Trophoblast cell (in vitro differentiated cells and primary cell): ENCODE measurements around the gene NFKBIL1.
A peak's percentile ranks its signal among the peaks of the same experiment; 100 is the strongest.

ENCODE experiments used
- DNase-seq, 2 donors: peaks; one replicate each; pipeline ENCODE4 v3.0.0-alpha.2; 2016
- H2AFZ ChIP-seq: 2 replicates; pipeline ENCODE4 v1.6.1; 2013; ENCODE audit warnings: low read length, moderate library complexity, mild to moderate bottlenecking; ENCODE audit not compliant: insufficient read depth, poor library complexity
- H2AK5ac ChIP-seq: 2 replicates; pipeline ENCODE4 v1.6.1; 2013; ENCODE audit warnings: mild to moderate bottlenecking, low read length
- H2BK120ac ChIP-seq: 2 replicates; pipeline ENCODE4 v1.6.1; 2013; ENCODE audit warnings: low read length, mild to moderate bottlenecking, moderate library complexity; ENCODE audit not compliant: insufficient read depth, poor library complexity
- H2BK12ac ChIP-seq: 2 replicates; pipeline ENCODE4 v1.6.1; 2013; ENCODE audit warnings: mild to moderate bottlenecking, low read length, moderate library complexity
- H2BK5ac ChIP-seq: 2 replicates; pipeline ENCODE4 v1.6.1; 2013; ENCODE audit warnings: low read length, low read depth, moderate library complexity, mild to moderate bottlenecking; ENCODE audit not compliant: poor library complexity
- H3K14ac ChIP-seq: 2 replicates; pipeline ENCODE4 v1.6.1; 2013; ENCODE audit warnings: mild to moderate bottlenecking, low read length
- H3K18ac ChIP-seq: 2 replicates; pipeline ENCODE4 v1.6.1; 2013; ENCODE audit warnings: mild to moderate bottlenecking, low read length
- H3K23ac ChIP-seq: 2 replicates; pipeline ENCODE4 v1.6.1; 2013; ENCODE audit warnings: low read length
- H3K27ac ChIP-seq: 2 replicates; pipeline ENCODE4 v1.5.1; 2013; ENCODE audit warnings: low read depth, mild to moderate bottlenecking, inconsistent platforms, low read length, moderate library complexity
- H3K27me3 ChIP-seq: 2 replicates; pipeline ENCODE4 v1.6.1; 2013; ENCODE audit warnings: inconsistent platforms, mild to moderate bottlenecking, low read length, moderate library complexity; ENCODE audit not compliant: insufficient read depth
- H3K36me3 ChIP-seq, 2 experiments: 1 replicate in 1 of 2; 2 replicates in 1 of 2; pipeline ENCODE4 v1.6.1; 2013; ENCODE audit warnings: low read length in 2 of 2, mild to moderate bottlenecking in 2 of 2, moderate library complexity in 1 of 2; ENCODE audit not compliant: insufficient read depth in 2 of 2, control insufficient read depth in 1 of 2
- H3K4ac ChIP-seq: 2 replicates; pipeline ENCODE4 v1.6.1; 2013; ENCODE audit warnings: low read depth, mild to moderate bottlenecking, low read length, moderate library complexity
- H3K4me1 ChIP-seq, 2 experiments: 1 replicate in 1 of 2; 2 replicates in 1 of 2; pipeline ENCODE4 v1.6.1; 2013; ENCODE audit warnings: low read length in 2 of 2, mild to moderate bottlenecking in 2 of 2, moderate library complexity in 1 of 2; ENCODE audit not compliant: insufficient read depth in 2 of 2, control insufficient read depth in 1 of 2
- H3K4me2 ChIP-seq: 2 replicates; pipeline ENCODE4 v1.6.1; 2013; ENCODE audit warnings: inconsistent platforms, mild to moderate bottlenecking, low read length, moderate library complexity
- H3K4me3 ChIP-seq: 2 replicates; pipeline ENCODE4 v1.5.1; 2013; ENCODE audit warnings: mild to moderate bottlenecking, low read depth, low read length, inconsistent platforms
- H3K79me1 ChIP-seq: one replicate; pipeline ENCODE4 v1.6.1; 2013; ENCODE audit warnings: low read length
- H3K79me2 ChIP-seq: 2 replicates; pipeline ENCODE4 v1.6.1; 2013; ENCODE audit warnings: low read length, mild to moderate bottlenecking; ENCODE audit not compliant: control insufficient read depth, insufficient read depth, poor library complexity
- H3K9ac ChIP-seq: 2 replicates; pipeline ENCODE4 v1.6.1; 2013; ENCODE audit warnings: mild to moderate bottlenecking, low read length
- H3K9me3 ChIP-seq: 2 replicates; pipeline ENCODE4 v1.6.1; 2013; ENCODE audit warnings: low read depth, mild to moderate bottlenecking, control low read depth, inconsistent platforms, low read length; ENCODE audit not compliant: insufficient read depth
- H4K12ac ChIP-seq: 2 replicates; pipeline ENCODE4 v1.6.1; 2013; ENCODE audit warnings: low read depth, mild to moderate bottlenecking, low read length, moderate library complexity
- H4K8ac ChIP-seq: 2 replicates; pipeline ENCODE4 v1.6.1; 2013; ENCODE audit warnings: low read depth, mild to moderate bottlenecking, low read length, moderate library complexity
- H4K91ac ChIP-seq: one replicate; pipeline ENCODE4 v1.6.1; 2013; ENCODE audit warnings: low read depth, mild to moderate bottlenecking, low read length, moderate library complexity
- WGBS: extraction: QIAGEN DNeasy Blood & Tissue Kit; methylation state at CpG from one replicate; pipeline ENCODE4 v1.1.7; 2013; ENCODE audit warnings: missing lambda C conversion rate; ENCODE audit not compliant: insufficient read length, insufficient coverage; ENCODE audit errors: extremely low coverage; 5-methylcytosine and 5-hydroxymethylcytosine counted together

The NFKBIL1 gene

DNA sequence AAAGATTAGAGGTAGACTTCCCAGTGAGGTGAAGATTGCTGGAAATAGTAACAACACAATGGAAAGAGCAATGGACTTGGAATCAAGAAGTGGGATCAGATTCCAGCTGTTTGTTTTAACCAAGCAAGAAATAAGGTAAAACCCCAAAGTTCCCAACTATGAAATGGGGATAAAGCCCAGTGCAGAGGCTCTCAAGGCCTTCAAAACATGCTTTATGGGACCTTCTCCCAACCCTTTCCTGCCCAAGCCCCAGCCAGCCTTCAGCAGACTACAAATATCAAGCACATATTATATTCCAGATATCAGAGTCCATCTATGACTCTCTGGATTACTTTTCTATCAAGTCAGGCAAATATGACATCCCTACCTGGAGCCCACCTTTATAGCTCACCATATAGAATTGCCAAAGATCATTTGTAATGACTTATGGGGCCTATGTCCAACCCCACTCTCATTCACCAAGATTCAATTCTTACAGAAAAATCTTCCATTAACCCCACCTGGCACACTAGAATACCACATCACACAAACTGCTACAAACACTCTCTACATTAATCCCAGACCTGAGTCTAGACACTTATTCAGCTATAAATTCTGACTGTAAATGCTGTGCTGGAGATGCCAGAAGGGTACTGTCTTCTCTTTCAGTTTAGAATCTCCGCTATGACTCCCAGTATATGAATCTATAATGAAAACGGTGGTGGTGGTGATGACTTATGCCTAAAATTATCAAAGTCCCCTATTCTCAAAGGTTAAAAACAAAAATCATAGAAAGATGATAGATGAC is 11.7 kb upstream of the NFKBIL1 start:
- Histone ChIP-seq H3K18ac (no peak overlapping the region), H4K12ac (no peak overlapping the region), H2AK5ac (no peak overlapping the region), H3K79me1 (no peaks in the 10 kb centered on the region), H3K9me3 (no peaks in the 10 kb centered on the region), H3K36me3 (peaks cover 57 to 88% of the 10 kb centered on the region in 2 experiments), H2BK120ac (no peak overlapping the region), H2BK5ac (no peak overlapping the region), H3K14ac (no peak overlapping the region), H3K23ac (no peak overlapping the region), H2AFZ (no peak overlapping the region), H3K4ac (no peak overlapping the region), H3K4me2 (no peak overlapping the region), H4K8ac (no peak overlapping the region), H3K9ac (no peak overlapping the region), H3K27me3 (no peaks in the 10 kb centered on the region), H4K91ac (no peak overlapping the region), H2BK12ac (no peak overlapping the region), H3K27ac (no peak overlapping the region), H3K4me3 (no peak overlapping the region), H3K79me2 (peaks cover 12% of the 10 kb centered on the region), H3K4me1 (peaks cover 6% of the 10 kb centered on the region in 2 experiments)
- no CpG with 5 or more reads among the region's 2 CpGs for WGBS
- DNase-seq: no peak

DNA sequence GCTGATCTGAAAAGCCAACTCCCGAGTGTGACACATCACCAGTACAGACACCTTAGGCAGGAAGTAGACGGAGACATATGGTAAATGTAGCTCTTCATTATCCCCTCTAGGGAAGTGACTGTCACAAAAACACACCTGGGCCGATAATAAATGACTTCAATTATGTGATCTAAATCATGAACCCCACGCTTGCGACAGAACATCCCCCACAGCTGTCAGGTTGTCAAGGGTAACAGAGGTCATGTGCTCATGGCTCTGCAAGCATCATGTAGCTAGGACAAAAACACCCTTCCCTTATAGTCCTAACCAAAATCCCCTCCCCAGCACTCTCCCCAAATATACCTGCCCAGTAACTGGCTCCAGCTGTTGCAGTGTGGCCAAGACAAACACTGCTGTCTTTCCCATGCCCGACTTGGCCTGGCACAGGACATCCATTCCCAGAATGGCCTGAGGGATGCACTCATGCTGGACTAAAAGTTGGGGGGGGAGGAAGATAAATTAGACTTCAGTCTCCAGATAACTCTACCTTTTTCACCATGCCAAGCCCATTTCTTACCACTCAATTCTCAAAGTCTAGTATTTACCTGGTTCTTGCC is 8.5 kb upstream of the NFKBIL1 start:
- H3K36me3 ChIP-seq: peaks cover 41 to 60% of the 10 kb centered on the region in 2 experiments
- H3K4ac ChIP-seq: peak overlapping the region; percentile 70
- H3K79me1 ChIP-seq: peaks cover 10% of the 10 kb centered on the region
- H3K4me2 ChIP-seq: no peak overlapping the region
- no peak overlapping the region for H2BK5ac ChIP-seq
- H3K14ac ChIP-seq: no peak overlapping the region
- no peak overlapping the region for H2BK120ac ChIP-seq
- H4K12ac ChIP-seq: no peak overlapping the region
- no CpG with 5 or more reads among the region's 6 CpGs for WGBS
- no peak overlapping the region for H3K4me3 ChIP-seq
- no peak overlapping the region for H2AK5ac ChIP-seq
- H2BK12ac ChIP-seq: no peak overlapping the region
- no peaks in the 10 kb centered on the region for H3K9me3 ChIP-seq
- no peak overlapping the region for H3K18ac ChIP-seq
- no peak overlapping the region for H3K9ac ChIP-seq
- H2AFZ ChIP-seq: no peak overlapping the region
- no peak for DNase-seq
- H3K23ac ChIP-seq: no peak overlapping the region
- no peak overlapping the region for H3K27ac ChIP-seq
- H4K91ac ChIP-seq: no peak overlapping the region
- H3K27me3 ChIP-seq: no peaks in the 10 kb centered on the region
- H3K79me2 ChIP-seq: peaks cover 20% of the 10 kb centered on the region
- peaks cover 6% of the 10 kb centered on the region in 2 experiments for H3K4me1 ChIP-seq
- H4K8ac ChIP-seq: no peak overlapping the region

DNA sequence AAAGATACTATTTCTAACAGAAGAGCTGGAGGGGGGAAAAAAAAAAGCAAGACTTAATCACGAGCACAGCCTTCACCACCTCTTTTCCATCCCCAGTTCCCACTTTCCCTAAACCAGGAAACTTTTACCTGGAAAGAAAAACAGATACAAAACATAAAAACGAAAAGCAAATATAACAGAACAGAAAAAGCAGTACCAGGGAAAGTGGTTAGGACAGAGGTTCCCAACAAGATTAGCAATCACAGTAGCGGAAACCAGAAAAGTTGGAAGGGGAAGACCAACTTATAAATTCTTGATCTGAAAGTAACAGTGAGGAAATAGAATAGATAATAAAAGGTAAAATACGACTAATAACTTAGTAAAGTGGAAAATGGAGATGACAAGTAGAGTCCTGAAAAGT is 6.8 kb upstream of the NFKBIL1 start:
- Histone ChIP-seq H3K4me3 (peak overlapping the region; percentile 82), H2AFZ (no peak overlapping the region), H4K12ac (no peak overlapping the region), H3K14ac (no peak overlapping the region), H3K4me2 (peak overlapping the region; percentile 83), H3K79me2 (peaks cover 20% of the 10 kb centered on the region), H3K79me1 (peaks cover 10% of the 10 kb centered on the region), H3K9me3 (no peaks in the 10 kb centered on the region), H2BK5ac (no peak overlapping the region), H4K8ac (no peak overlapping the region), H3K27ac (no peak overlapping the region), H3K23ac (no peak overlapping the region), H3K4me1 (peaks cover 6% of the 10 kb centered on the region in 2 experiments), H2BK12ac (no peak overlapping the region), H3K36me3 (peaks cover 25 to 44% of the 10 kb centered on the region in 2 experiments), H3K4ac (peak overlapping the region; percentile 90), H3K27me3 (no peaks in the 10 kb centered on the region), H3K18ac (no peak overlapping the region), H2BK120ac (no peak overlapping the region), H3K9ac (no peak overlapping the region), H4K91ac (no peak overlapping the region), H2AK5ac (no peak overlapping the region)
- no peak for DNase-seq
- WGBS: no CpG with 5 or more reads among the region's 4 CpGs

DNA sequence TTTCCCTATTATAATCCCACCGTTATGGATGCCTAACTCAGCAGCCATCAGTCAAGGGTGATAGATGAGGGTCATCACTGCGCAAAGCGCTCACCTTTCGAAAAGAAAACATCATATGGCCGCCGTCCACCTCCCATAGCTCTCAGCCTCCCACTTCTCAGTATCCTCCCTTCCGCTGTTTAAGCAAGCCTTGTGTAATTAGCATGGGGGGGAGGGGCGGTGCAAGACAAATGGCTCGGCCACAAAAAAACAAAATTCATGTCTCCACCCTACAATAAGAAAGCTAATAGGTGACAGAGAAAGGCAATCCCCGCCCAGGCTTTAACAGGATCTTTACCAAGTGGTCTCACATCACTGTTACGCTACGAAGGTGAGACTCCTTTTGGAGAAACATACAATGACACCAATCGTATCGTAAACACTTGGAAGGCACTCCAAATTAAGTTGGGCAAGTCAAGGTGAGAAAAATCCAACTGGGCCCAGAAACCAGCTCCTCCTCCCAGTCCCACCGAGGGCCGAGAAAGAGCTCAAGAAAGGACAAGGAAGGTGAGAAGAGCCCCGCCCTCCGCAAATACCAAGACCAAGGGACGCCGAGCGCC is 6.2 kb upstream of the NFKBIL1 start:
- no peaks in the 10 kb centered on the region for H3K9me3 ChIP-seq
- peak overlapping the region; percentile 54 for H3K18ac ChIP-seq
- peak overlapping the region; percentile 81 for H2BK5ac ChIP-seq
- H3K4ac ChIP-seq: peak overlapping the region; percentile 90
- peak overlapping the region; percentile 3 for H2BK120ac ChIP-seq
- H3K4me1 ChIP-seq: peaks cover 6% of the 10 kb centered on the region in 2 experiments
- peak overlapping the region; percentile 3 for H2AFZ ChIP-seq
- peak overlapping the region; percentile 92 for H4K91ac ChIP-seq
- H2AK5ac ChIP-seq: peak overlapping the region; percentile 14
- H4K12ac ChIP-seq: peak overlapping the region; percentile 32
- H3K79me2 ChIP-seq: peaks cover 20% of the 10 kb centered on the region
- H3K4me3 ChIP-seq: peak overlapping the region; percentile 82
- H3K23ac ChIP-seq: no peak overlapping the region
- peak overlapping the region; percentile 29 for H3K14ac ChIP-seq
- peaks cover 25 to 39% of the 10 kb centered on the region in 2 experiments for H3K36me3 ChIP-seq
- no CpG with 5 or more reads among the region's 21 CpGs for WGBS
- DNase-seq: peak in 1 of 2 donors; percentile 33
- peak overlapping the region; percentile 83 for H3K4me2 ChIP-seq
- H3K79me1 ChIP-seq: peaks cover 10% of the 10 kb centered on the region
- peak overlapping the region; percentile 87 for H3K27ac ChIP-seq
- H2BK12ac ChIP-seq: no peak overlapping the region
- peak overlapping the region; percentile 65 for H4K8ac ChIP-seq
- H3K27me3 ChIP-seq: no peaks in the 10 kb centered on the region
- H3K9ac ChIP-seq: peak overlapping the region; percentile 95
